HL-60 (cell line): ENCODE results near the gene ARPC1B.

Experiments
- CTCF ChIP-seq: IDR thresholded peaks from one replicate; pipeline ENCODE4 v1.5.1; 2011; ENCODE audit warnings: low read length, control low read depth, inconsistent platforms; ENCODE audit not compliant: insufficient read depth
- REST ChIP-seq: IDR thresholded peaks from 2 replicates; pipeline ENCODE4 v1.6.1; 2012; ENCODE audit warnings: low read depth; ENCODE audit not compliant: insufficient replicate concordance

- TF ChIP-seq CTCF (no peak), REST (no peak)
Observed at GRCh38 chr7:99344061-99344647, 30.4 kb upstream of the ARPC1B start.
